Measurements from ENCODE around the gene ZNRF1.
A peak's percentile ranks its signal among the peaks of the same experiment; 100 is the strongest.

ZNRF1 gene

DNA sequence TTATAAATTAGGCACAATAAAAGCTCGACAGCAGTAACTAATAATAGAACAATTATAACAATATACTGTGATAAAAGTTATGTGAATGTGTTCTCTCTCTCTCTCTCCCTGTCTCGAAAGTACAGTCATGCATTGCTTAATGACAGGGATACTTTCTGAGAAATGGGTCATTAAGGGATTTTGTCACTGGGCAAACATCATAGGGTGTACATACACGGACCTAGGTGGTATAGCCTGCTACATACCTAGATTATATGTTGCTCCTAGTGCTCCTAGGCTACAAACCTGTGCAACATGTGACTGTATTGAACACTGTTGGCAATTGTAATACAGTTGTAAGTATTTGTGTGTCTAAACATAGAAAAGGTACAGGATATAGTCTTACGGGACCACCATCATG is 6.9 kb downstream of the ZNRF1 start:
- Histone ChIP-seq H3K23ac (ENCODE audit: low read length in 2 of 2) (no peak overlapping the region), H2BK5ac (ENCODE audit: low read depth, low read length, poor library complexity, severe bottlenecking) (no peak overlapping the region), H3K9me3 (ENCODE audit: control insufficient read depth, low read length) (no peaks in the 10 kb centered on the region), H3K27ac (ENCODE audit: low read length, poor library complexity, severe bottlenecking) (no peak overlapping the region), H2BK12ac (ENCODE audit: low read length in 2 of 2) (no peak overlapping the region), H4K8ac (ENCODE audit: low read length) (no peak overlapping the region), H3K36me3 (ENCODE audit: control insufficient read depth in 1 of 2, insufficient read depth in 2 of 2, low read depth in 1 of 2, low read length in 2 of 2) (peaks cover 0 to 5% of the 10 kb centered on the region in 2 experiments), H3K4me2 (ENCODE audit: low read length, poor library complexity, severe bottlenecking) (no peak overlapping the region), H2AK5ac (ENCODE audit: low read length, severe bottlenecking) (no peak overlapping the region), H3K18ac (ENCODE audit: low read depth in 1 of 2, low read length in 2 of 2) (no peak overlapping the region), H3K4ac (ENCODE audit: low read depth in 1 of 2, low read length in 2 of 2) (no peak overlapping the region), H3K14ac (ENCODE audit: low read length in 2 of 2) (no peak overlapping the region), H2BK120ac (ENCODE audit: low read depth, low read length) (no peak overlapping the region), H3K79me1 (replicated peaks; ENCODE audit: low read length, poor library complexity, severe bottlenecking) (peaks cover 23% of the 10 kb centered on the region), H4K91ac (ENCODE audit: low read length) (no peak overlapping the region), H3K4me1 (ENCODE audit: control insufficient read depth, insufficient read depth, low read depth, low read length) (peaks cover 3% of the 10 kb centered on the region), H3K4me3 (ENCODE audit: insufficient read depth in 1 of 2, low read depth in 1 of 2, low read length in 2 of 2) (no peak overlapping the region), H3K27me3 (ENCODE audit: control insufficient read depth in 1 of 2, insufficient read depth in 1 of 2, low read length in 2 of 2) (no peaks in the 10 kb centered on the region), H2AFZ (ENCODE audit: low read depth, low read length) (no peak overlapping the region), H3K9ac (ENCODE audit: low read length) (no peak overlapping the region), H2BK15ac (ENCODE audit: low read depth, poor library complexity, severe bottlenecking) (no peak overlapping the region)
- 92% methylated on average over 3 of the region's 4 CpGs for WGBS
- no peak for DNase-seq

DNA sequence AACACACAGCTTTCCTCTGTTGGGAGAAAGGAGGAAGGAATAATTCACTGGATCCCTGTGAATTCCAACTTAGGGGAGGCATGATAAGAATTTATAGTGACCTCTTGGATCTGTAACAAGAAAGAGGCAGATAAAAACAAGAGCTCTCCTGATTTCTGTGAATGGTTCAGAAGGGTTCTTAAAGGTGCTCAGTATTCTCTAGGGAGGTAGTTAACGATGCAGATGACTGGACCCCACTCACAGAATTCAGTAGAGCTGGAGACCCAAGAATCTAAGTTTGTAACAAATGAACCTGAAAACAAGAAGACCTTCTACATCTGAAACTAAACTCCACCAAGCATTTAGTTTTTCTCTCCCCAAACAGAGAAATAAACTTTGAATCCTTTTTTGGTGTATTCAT is 8.6 kb downstream of the ZNRF1 start:
- Histone ChIP-seq H2AFZ (ENCODE audit: low read depth, low read length) (no peak overlapping the region), H2BK15ac (ENCODE audit: low read depth, poor library complexity, severe bottlenecking) (no peak overlapping the region), H2AK5ac (ENCODE audit: low read length, severe bottlenecking) (no peak overlapping the region), H3K27ac (ENCODE audit: low read length, poor library complexity, severe bottlenecking) (no peak overlapping the region), H3K36me3 (ENCODE audit: control insufficient read depth in 1 of 2, insufficient read depth in 2 of 2, low read depth in 1 of 2, low read length in 2 of 2) (peaks cover 0 to 5% of the 10 kb centered on the region in 2 experiments), H3K79me1 (replicated peaks; ENCODE audit: low read length, poor library complexity, severe bottlenecking) (peaks cover 20% of the 10 kb centered on the region), H4K91ac (ENCODE audit: low read length) (no peak overlapping the region), H4K8ac (ENCODE audit: low read length) (no peak overlapping the region), H3K4ac (ENCODE audit: low read depth in 1 of 2, low read length in 2 of 2) (no peak overlapping the region), H2BK5ac (ENCODE audit: low read depth, low read length, poor library complexity, severe bottlenecking) (no peak overlapping the region), H3K14ac (ENCODE audit: low read length in 2 of 2) (no peak overlapping the region), H3K4me2 (ENCODE audit: low read length, poor library complexity, severe bottlenecking) (no peak overlapping the region), H3K9me3 (ENCODE audit: control insufficient read depth, low read length) (no peaks in the 10 kb centered on the region), H3K4me1 (ENCODE audit: control insufficient read depth, insufficient read depth, low read depth, low read length) (peaks cover 8% of the 10 kb centered on the region), H2BK120ac (ENCODE audit: low read depth, low read length) (no peak overlapping the region), H3K27me3 (ENCODE audit: control insufficient read depth in 1 of 2, insufficient read depth in 1 of 2, low read length in 2 of 2) (no peaks in the 10 kb centered on the region), H3K23ac (ENCODE audit: low read length in 2 of 2) (no peak overlapping the region), H3K18ac (ENCODE audit: low read depth in 1 of 2, low read length in 2 of 2) (no peak overlapping the region), H2BK12ac (ENCODE audit: low read length in 2 of 2) (no peak overlapping the region), H3K4me3 (ENCODE audit: insufficient read depth in 1 of 2, low read depth in 1 of 2, low read length in 2 of 2) (no peak overlapping the region), H3K9ac (ENCODE audit: low read length) (no peak overlapping the region)
- no peak for DNase-seq
- 100% methylated on average over 1 of the region's 1 CpG for WGBS

DNA sequence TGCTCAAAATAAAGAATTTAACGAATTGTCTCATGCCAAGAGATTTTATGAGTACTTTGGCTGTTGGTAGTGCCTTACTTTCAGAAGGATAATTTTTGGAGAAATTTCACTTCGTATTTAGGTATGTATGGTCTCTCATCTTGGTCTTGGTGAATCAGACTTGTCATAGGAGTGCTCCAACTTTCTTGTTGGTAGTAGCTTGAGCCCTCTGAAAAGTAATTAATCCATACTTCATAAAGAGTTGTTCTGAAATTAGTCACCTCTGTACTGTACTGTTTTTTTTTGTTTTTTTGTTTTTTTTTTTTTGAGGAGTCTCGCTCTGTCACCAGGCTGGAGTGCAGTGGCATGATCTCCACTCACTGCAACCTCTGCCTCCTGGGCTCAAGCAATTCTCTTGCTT is 11.6 kb downstream of the ZNRF1 start:
- Histone ChIP-seq H3K27me3 (ENCODE audit: control insufficient read depth in 1 of 2, insufficient read depth in 1 of 2, low read length in 2 of 2) (no peaks in the 10 kb centered on the region), H3K4me1 (ENCODE audit: control insufficient read depth, insufficient read depth, low read depth, low read length) (peaks cover 5% of the 10 kb centered on the region), H3K9ac (ENCODE audit: low read length) (no peak overlapping the region), H2BK120ac (ENCODE audit: low read depth, low read length) (no peak overlapping the region), H3K14ac (ENCODE audit: low read length in 2 of 2) (no peak overlapping the region), H4K8ac (ENCODE audit: low read length) (no peak overlapping the region), H3K18ac (ENCODE audit: low read depth in 1 of 2, low read length in 2 of 2) (peak overlapping the region in 1 of 2 experiments; percentile 66), H3K36me3 (ENCODE audit: control insufficient read depth in 1 of 2, insufficient read depth in 2 of 2, low read depth in 1 of 2, low read length in 2 of 2) (no peaks in the 10 kb centered on the region), H2AFZ (ENCODE audit: low read depth, low read length) (no peak overlapping the region), H3K4me3 (ENCODE audit: insufficient read depth in 1 of 2, low read depth in 1 of 2, low read length in 2 of 2) (no peak overlapping the region), H2BK5ac (ENCODE audit: low read depth, low read length, poor library complexity, severe bottlenecking) (no peak overlapping the region), H3K27ac (ENCODE audit: low read length, poor library complexity, severe bottlenecking) (no peak overlapping the region), H3K4ac (ENCODE audit: low read depth in 1 of 2, low read length in 2 of 2) (no peak overlapping the region), H3K9me3 (ENCODE audit: control insufficient read depth, low read length) (no peaks in the 10 kb centered on the region), H3K79me1 (replicated peaks; ENCODE audit: low read length, poor library complexity, severe bottlenecking) (peaks cover 10% of the 10 kb centered on the region), H4K91ac (ENCODE audit: low read length) (no peak overlapping the region), H2BK12ac (ENCODE audit: low read length in 2 of 2) (no peak overlapping the region), H2AK5ac (ENCODE audit: low read length, severe bottlenecking) (no peak overlapping the region), H3K4me2 (ENCODE audit: low read length, poor library complexity, severe bottlenecking) (no peak overlapping the region), H2BK15ac (ENCODE audit: low read depth, poor library complexity, severe bottlenecking) (no peak overlapping the region), H3K23ac (ENCODE audit: low read length in 2 of 2) (no peak overlapping the region)
- no peak for DNase-seq
- WGBS: 91% methylated on average over 2 of the region's 3 CpGs

DNA sequence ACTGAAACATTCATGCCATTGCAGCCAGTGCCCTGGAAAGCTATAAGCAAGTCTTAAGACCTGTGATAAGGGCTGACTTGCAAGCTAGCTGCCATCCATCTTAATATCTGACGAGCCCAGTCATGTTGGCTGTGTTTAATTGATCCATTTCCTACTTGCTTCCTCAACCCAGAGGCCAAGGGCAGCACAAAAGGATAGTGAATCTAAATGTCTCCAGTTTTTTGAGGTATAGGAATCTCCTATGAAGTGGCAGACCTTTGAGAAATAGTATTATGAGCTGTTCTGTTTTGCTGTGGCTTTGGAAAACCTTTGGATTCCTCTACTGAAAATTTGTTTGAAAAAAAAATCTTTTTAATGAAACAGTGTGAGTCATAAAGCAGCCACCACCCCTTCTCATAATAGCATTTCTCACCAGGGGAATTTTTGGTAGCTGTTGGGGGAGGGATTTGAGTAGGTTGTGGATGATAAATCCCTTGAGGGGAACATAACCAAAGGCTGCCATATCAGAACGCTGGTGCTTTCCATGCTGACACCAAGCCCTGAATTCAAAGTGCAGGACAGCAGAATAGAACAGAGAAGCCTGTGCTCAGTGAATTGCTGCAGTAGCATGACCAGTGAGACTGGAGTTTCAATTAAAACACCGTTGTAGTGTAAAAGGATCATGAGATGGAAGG is 12.9 kb downstream of the ZNRF1 start:
- Histone ChIP-seq H2AFZ (ENCODE audit: low read depth, low read length) (no peak overlapping the region), H3K36me3 (ENCODE audit: control insufficient read depth in 1 of 2, insufficient read depth in 2 of 2, low read depth in 1 of 2, low read length in 2 of 2) (no peaks in the 10 kb centered on the region), H3K9me3 (ENCODE audit: control insufficient read depth, low read length) (no peaks in the 10 kb centered on the region), H2BK15ac (ENCODE audit: low read depth, poor library complexity, severe bottlenecking) (no peak overlapping the region), H3K14ac (ENCODE audit: low read length in 2 of 2) (no peak overlapping the region), H4K91ac (ENCODE audit: low read length) (no peak overlapping the region), H2AK5ac (ENCODE audit: low read length, severe bottlenecking) (peak overlapping the region; percentile 3), H2BK12ac (ENCODE audit: low read length in 2 of 2) (no peak overlapping the region), H2BK5ac (ENCODE audit: low read depth, low read length, poor library complexity, severe bottlenecking) (no peak overlapping the region), H3K4me3 (ENCODE audit: insufficient read depth in 1 of 2, low read depth in 1 of 2, low read length in 2 of 2) (peak overlapping the region in 1 of 2 experiments; percentile 52), H3K18ac (ENCODE audit: low read depth in 1 of 2, low read length in 2 of 2) (peak overlapping the region in 1 of 2 experiments; percentile 33), H3K4ac (ENCODE audit: low read depth in 1 of 2, low read length in 2 of 2) (peak overlapping the region in 1 of 2 experiments; percentile 15), H3K4me1 (ENCODE audit: control insufficient read depth, insufficient read depth, low read depth, low read length) (peaks cover 5% of the 10 kb centered on the region), H3K79me1 (replicated peaks; ENCODE audit: low read length, poor library complexity, severe bottlenecking) (peaks cover 12% of the 10 kb centered on the region), H3K23ac (ENCODE audit: low read length in 2 of 2) (peak overlapping the region in 1 of 2 experiments; percentile 40), H3K9ac (ENCODE audit: low read length) (peak overlapping the region; percentile 81), H2BK120ac (ENCODE audit: low read depth, low read length) (no peak overlapping the region), H3K27ac (ENCODE audit: low read length, poor library complexity, severe bottlenecking) (peak overlapping the region; percentile 65), H3K4me2 (ENCODE audit: low read length, poor library complexity, severe bottlenecking) (peak overlapping the region; percentile 41), H3K27me3 (ENCODE audit: control insufficient read depth in 1 of 2, insufficient read depth in 1 of 2, low read length in 2 of 2) (no peaks in the 10 kb centered on the region), H4K8ac (ENCODE audit: low read length) (peak overlapping the region; percentile 39)
- peak; percentile 86 for DNase-seq
- 55% methylated on average over 3 of the region's 3 CpGs for WGBS
